Measurements from ENCODE around the gene PPIE.

DNA sequence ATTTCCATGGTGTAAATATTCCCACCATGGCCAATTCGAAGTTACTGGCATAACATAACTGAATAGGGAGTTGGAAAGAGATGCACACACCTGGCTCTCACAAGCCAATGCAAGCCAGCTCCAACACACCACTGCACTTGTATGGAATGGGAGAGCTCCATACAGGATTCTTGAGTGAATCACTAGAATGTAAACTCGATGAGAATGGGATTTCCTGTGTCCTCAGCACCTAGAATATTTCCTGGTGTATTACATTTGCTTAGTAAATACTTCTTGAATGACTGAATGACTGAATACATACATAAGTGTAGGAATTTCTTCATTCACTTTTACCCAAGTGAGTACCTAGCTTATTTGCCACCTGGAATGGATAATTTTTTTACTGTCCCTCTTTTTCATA is 16.2 kb upstream of the PPIE start:
- TF ChIP-seq, protein P1, sequence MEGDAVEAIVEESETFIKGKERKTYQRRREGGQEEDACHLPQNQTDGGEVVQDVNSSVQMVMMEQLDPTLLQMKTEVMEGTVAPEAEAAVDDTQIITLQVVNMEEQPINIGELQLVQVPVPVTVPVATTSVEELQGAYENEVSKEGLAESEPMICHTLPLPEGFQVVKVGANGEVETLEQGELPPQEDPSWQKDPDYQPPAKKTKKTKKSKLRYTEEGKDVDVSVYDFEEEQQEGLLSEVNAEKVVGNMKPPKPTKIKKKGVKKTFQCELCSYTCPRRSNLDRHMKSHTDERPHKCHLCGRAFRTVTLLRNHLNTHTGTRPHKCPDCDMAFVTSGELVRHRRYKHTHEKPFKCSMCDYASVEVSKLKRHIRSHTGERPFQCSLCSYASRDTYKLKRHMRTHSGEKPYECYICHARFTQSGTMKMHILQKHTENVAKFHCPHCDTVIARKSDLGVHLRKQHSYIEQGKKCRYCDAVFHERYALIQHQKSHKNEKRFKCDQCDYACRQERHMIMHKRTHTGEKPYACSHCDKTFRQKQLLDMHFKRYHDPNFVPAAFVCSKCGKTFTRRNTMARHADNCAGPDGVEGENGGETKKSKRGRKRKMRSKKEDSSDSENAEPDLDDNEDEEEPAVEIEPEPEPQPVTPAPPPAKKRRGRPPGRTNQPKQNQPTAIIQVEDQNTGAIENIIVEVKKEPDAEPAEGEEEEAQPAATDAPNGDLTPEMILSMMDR (IDR thresholded peaks at IDR 0.05): no peak
- no peak for TF ChIP-seq POLR2A (IDR thresholded peaks at IDR 0.05)

Data from lower leg skin (tissue), 3 donors.